ES-I3 (cell line): ENCODE results near the gene GRK4.

Experiments used
- H3K36me3 ChIP-seq: 2 replicates; pipeline ENCODE4 v1.6.1; 2013; ENCODE audit warnings: mild to moderate bottlenecking, low read length, control low read depth, moderate library complexity; ENCODE audit not compliant: insufficient read depth
- H3K4me1 ChIP-seq: 2 replicates; pipeline ENCODE4 v1.6.1; 2013; ENCODE audit warnings: mild to moderate bottlenecking, control low read depth, low read length; ENCODE audit not compliant: insufficient read depth
- H3K9ac ChIP-seq: 2 replicates; pipeline ENCODE4 v1.6.1; 2013; ENCODE audit warnings: low read depth, mild to moderate bottlenecking, low read length, moderate library complexity
- H3K9me3 ChIP-seq: 2 replicates; pipeline ENCODE4 v1.6.1; 2013; ENCODE audit warnings: mild to moderate bottlenecking, low read length, moderate library complexity; ENCODE audit not compliant: control insufficient read depth, insufficient read depth

The GRK4 gene

DNA sequence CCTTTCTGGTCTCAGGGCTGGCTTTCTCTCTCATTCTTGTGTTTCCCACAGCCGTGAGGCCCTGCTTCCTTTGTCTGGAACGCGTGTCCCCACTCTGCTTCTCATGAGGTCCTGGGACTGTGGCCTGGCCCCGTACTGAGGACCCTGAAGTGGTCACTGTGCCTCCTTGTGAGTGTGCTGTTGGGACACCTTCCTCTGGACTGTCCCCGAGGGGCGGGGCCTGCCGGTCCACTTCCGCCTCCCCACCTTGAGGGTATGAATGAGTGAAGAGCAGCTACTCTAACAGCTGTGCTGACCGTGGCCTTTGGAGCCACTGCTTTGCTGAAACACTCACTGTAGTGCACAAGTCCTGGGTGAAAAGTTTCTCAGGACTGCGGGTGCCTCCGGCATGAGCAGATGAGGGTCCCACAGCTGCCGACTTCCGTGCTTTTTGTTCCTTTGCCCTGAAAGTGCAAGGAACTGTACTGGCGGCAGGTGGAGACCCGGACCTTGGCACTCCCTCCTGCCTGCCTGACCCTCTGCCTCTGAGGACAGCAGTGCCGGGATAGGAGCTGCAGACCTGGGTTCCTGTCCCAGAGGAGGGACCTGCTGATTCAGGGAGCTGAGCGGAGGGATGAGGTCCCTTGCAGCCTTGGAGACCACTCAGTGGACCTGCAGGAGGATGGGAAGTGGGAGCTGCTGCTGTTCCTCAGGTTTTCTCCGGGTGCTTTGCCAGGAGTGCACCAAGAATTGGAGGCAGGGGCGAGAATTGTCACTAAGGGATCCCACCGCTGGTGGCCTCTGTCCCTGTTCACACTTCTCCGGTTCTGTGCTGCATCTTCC lies 73.0 kb downstream of the GRK4 start:
- Histone ChIP-seq H3K4me1 (no peaks in the 10 kb centered on the region), H3K9me3 (no peaks in the 10 kb centered on the region), H3K36me3 (no peaks in the 10 kb centered on the region), H3K9ac (no peak overlapping the region)

DNA sequence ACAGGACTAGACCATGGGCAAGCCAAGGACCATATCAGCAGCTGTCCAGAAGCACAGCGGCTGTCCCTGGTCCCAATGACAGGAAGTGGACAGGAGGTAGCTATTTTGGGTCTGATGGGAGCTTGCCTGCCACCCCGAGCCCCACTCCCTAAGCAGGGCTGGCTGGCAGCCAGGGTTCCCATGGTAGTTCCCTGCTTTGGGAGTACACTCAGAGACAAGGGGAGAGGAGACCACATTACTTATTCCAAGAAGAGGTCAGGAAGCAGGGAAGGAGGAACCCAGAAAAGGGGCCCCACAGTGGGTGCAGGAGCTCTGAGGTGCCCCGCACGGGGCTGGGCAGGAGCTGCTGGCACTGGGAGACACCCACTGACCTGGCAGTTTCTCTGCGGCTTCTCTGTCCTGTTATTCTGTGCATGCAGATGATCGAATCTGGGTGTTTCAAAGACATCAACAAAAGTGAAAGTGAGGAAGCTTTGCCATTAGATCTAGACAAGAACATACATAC lies 74.6 kb downstream of the GRK4 start:
- H3K36me3 ChIP-seq: no peaks in the 10 kb centered on the region
- no peaks in the 10 kb centered on the region for H3K9me3 ChIP-seq
- H3K4me1 ChIP-seq: peaks cover 4% of the 10 kb centered on the region; the same call in 1 of the 2 replicates
- no peak overlapping the region for H3K9ac ChIP-seq

DNA sequence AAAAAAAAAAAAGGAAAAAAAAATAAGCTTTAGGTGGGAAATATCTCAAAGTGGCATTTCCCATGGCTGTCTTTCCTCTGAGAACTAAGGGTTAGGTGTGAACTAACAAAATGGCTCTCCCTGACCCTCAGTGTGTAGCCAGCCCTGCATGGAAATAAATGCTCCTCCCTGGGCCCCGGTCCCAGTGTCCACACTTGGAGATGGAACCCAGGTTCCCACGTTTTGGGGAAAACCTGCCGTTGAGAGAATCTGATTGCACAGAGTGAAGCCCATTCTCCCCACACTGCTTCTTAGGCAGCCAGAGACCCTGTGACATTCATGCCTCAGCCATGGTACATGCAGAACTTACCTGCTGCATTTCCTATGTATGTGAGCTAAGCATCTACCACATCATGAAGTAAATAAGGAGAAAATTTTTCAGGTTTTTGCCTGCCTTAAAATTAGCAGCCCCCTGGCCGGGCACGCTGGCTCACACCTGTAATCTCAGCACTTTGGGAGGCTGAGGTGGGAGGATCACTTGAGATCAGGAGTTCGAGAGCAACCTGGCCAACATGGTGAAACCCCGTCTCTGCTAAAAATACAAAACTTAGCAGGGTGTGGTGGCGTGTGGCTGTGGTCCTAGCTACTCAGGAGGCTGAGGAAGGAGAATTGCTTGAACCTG lies 76.5 kb downstream of the GRK4 start:
- no peaks in the 10 kb centered on the region for H3K9me3 ChIP-seq
- no peaks in the 10 kb centered on the region for H3K36me3 ChIP-seq
- peaks cover 4% of the 10 kb centered on the region; the same call in 1 of the 2 replicates for H3K4me1 ChIP-seq
- H3K9ac ChIP-seq: no peak overlapping the region

DNA sequence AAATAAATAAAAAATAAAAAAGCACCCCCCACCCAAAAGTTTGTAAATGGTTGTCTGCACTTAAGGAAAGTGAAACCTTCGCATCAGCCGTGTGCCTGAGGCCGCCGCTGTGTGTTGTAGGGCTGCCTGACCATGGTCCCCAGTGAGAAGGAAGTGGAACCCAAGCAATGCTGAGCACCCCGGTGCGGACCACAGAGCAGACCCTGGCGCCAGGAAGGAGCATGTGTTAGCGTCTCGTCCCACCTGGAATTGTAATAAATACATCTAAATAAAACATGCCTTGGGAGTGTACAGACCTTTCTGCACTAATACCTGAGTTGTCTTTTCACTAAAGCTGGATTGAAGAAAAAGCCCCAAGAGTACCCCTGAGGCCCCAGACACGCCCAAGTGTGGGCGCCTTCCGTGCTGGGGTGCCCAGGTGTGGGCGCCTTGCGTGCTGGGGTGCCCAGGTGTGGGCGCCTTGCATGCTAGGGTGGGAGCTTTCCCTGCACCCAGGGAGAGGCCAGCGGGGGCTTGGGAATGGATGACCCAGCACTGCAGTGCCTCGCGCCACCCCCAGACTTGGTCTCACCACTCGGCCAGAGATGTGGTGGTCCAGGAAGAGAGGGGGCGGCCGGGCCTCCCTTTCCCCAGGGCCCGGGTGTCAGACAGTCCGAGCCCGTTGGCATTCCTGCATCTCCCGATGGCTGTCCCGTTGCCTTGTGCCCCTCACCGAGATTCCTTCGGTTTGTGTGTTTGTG lies 77.3 kb downstream of the GRK4 start:
- H3K36me3 ChIP-seq: no peaks in the 10 kb centered on the region
- H3K9me3 ChIP-seq: no peaks in the 10 kb centered on the region
- H3K9ac ChIP-seq: peak overlapping the region; percentile 37; the same call in 1 of the 2 replicates
- peaks cover 4% of the 10 kb centered on the region; the same call in 1 of the 2 replicates for H3K4me1 ChIP-seq

DNA sequence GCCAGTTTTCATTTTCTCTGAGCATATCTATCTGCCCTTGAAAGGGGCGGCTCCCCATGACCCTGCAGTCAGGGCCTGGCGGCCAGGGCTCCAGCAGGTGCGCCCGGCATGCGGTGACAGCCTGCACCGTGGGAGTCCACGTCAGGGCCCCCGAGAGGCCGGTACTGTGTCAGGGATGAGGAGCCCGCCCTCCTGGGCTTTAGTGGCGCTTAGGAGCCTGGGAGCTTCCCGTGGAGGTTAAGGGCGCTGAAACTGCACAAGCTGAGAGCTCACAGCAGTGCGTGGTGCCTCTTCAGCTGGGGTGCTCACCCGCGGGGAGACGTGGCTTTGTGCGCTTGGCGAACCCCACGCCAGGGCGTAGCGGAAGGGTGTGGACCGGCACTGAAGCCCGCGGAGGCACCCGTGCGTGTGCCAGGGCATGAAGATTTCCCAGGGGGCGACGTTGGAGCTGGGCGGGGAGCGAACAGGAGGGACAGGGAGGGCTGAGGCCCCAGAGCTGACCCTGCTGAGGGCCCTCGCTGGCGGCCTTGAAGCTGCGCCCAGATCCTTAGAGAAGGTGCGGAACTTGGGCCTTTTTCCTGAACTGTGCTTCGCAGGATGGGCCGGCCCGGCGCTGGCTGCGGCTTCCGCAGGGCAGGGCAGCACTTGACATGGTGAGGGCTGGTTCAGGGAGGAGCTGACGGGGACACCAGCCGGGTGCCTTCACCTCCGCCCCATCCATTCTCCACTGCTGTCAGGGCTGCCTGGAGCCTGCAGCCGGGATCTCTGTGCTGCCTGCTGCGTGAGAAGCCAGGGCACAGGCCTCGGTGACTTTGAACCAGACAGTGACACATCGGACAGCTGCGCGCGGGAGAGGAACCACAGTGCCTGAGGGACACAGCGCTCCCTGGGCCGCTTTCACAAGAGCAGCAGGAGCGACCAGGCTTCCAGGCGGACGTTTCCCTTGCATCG lies 78.1 kb downstream of the GRK4 start:
- Histone ChIP-seq H3K9ac (peak overlapping the region; percentile 37; the same call in 1 of the 2 replicates), H3K9me3 (no peaks in the 10 kb centered on the region), H3K4me1 (peaks cover 4% of the 10 kb centered on the region; the same call in 1 of the 2 replicates), H3K36me3 (no peaks in the 10 kb centered on the region)

DNA sequence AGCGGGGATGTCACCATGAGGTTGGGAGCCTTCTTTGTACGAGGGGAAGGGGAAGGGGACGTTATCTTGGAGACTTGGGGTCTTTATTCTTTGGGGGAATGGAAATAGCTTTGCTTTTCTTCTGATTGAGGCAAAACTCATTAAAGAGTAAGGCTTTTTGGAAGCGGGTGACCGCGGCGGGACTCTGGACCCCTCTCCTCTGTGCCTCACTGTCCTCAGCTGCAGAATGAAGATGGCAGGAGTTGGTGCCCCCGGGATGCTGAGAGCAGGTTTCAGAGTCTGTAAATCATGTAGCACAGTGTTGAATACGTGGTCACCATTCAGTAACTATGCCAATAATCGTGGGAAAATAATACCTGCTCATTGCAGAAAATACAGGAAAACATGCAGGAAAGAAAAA lies 78.9 kb downstream of the GRK4 start:
- H3K9ac ChIP-seq: peak overlapping the region; percentile 37; the same call in 1 of the 2 replicates
- peaks cover 4% of the 10 kb centered on the region; the same call in 1 of the 2 replicates for H3K4me1 ChIP-seq
- no peaks in the 10 kb centered on the region for H3K9me3 ChIP-seq
- H3K36me3 ChIP-seq: no peaks in the 10 kb centered on the region

DNA sequence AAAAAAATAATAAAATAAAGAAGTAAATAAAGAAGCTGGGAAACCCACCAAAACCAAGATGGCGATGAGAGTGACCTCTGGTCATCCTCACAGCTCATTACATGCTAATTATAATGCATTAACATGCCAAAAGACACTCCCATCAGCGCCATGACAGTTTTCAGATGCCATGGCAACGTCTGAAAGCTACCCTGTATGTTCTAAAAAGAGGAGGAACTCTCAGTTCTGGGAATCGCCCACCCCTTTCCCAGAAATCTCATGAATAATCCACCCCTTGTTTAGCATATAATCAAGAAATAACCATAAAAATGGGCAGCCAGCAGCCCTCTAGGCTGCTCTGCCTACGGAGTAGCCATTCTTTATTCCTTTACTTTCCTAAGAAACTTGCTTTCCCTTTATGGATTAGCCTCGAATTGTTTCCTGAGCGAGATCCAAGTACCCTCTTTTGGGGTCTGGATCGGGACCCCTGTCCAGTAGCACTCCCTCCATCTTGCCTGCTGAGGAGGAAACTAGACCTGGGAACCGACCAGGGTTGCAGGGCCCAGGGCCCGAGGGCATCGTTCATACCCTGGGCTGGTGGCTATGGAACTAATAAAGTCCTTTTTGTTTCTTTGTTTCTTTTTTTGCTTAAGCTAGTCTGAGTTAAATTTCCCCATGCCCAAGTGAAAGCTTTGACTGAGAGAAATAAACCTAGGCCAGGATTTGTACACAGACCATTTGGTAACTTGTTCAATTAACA lies 80.1 kb downstream of the GRK4 start:
- peaks cover 4% of the 10 kb centered on the region; the same call in 1 of the 2 replicates for H3K4me1 ChIP-seq
- H3K9me3 ChIP-seq: no peaks in the 10 kb centered on the region
- no peaks in the 10 kb centered on the region for H3K36me3 ChIP-seq
- H3K9ac ChIP-seq: no peak overlapping the region

DNA sequence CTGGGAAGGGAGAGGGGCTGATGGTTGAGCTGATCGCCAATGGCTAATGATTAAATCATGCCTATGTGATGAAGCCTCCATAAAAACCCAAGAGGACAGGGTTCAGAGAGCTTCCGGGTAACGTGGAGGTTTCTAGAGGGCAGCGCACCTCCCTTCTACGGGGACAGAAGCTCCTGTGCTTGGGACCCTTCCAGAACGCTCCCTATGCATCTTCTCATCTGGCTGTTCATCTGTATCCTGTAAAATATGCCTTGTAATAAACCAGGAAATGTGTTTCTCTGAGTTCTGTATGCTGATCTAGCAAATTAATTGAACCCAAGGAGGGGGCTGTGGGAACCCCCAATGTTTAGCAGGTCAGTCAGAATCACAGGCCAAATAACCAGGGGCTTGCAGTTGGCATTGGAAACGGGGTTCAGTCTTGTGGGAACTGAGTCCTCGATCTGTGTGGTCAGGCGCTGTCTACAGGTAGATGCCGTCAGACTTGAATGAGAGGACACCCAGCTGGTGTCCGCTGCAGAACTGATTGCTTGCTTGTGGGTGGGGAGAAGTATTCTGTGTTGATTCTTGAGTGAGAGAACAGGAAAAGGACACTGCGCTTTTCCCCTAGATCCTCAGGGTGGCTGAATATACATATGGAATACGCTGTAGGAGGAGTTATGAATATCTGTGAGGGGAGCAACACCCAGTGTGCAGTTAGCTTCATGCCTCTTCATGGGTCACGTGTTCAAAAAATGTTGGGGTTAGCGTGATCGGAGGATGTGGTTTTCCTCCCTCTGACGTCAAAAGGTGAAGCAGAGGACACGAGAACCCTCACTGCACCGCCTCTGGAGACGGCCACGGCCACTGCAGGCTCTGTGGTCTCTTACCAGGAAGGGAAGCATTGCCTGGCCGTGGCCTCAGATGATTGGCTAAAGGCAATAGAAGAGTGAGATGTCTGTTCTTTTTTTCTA lies 81.8 kb downstream of the GRK4 start:
- Histone ChIP-seq H3K9me3 (no peaks in the 10 kb centered on the region), H3K4me1 (peaks cover 4% of the 10 kb centered on the region; the same call in 1 of the 2 replicates), H3K36me3 (no peaks in the 10 kb centered on the region), H3K9ac (no peak overlapping the region)

DNA sequence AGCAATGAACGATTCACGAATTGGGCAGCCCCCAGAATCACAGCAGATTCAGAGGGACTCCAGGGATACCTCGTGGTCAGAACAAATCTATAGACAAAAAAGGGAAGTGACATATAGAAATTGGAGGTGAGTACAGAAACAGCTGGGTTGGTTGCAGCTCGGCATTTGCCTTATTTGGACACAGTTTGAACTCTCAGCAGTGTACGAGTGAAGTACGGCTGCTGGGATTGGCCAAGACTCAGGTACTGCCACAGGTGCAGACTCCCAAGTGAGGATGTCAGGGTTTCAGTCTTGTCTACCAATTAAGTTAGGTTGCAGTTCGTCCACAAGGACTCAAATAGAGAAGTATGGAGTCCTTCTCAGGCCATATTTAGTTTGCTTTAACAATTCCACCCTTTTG lies 82.8 kb downstream of the GRK4 start:
- Histone ChIP-seq H3K36me3 (no peaks in the 10 kb centered on the region), H3K9me3 (no peaks in the 10 kb centered on the region), H3K9ac (no peak overlapping the region), H3K4me1 (peaks cover 4% of the 10 kb centered on the region; the same call in 1 of the 2 replicates)

DNA sequence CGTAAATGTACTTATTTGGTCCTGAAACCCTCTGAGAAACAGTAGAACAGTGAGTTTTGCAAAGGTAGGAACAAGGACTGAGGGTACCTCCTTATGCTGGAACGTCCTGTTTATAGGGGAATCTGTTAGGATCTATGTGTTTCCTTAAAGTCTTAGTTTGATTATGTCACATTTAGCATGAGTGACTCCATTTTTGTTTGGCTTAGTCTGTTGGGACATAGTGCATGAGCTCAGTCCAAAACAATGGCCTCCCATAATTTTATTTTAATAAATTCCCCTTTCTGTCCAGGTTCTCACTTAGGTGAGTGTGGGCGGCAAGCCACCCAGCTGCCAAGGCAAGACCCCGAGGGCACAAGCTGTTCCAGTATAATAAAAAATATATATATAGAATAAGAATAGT lies 83.3 kb downstream of the GRK4 start:
- H3K9ac ChIP-seq: no peak overlapping the region
- peaks cover 4% of the 10 kb centered on the region; the same call in 1 of the 2 replicates for H3K4me1 ChIP-seq
- H3K9me3 ChIP-seq: no peaks in the 10 kb centered on the region
- no peaks in the 10 kb centered on the region for H3K36me3 ChIP-seq

DNA sequence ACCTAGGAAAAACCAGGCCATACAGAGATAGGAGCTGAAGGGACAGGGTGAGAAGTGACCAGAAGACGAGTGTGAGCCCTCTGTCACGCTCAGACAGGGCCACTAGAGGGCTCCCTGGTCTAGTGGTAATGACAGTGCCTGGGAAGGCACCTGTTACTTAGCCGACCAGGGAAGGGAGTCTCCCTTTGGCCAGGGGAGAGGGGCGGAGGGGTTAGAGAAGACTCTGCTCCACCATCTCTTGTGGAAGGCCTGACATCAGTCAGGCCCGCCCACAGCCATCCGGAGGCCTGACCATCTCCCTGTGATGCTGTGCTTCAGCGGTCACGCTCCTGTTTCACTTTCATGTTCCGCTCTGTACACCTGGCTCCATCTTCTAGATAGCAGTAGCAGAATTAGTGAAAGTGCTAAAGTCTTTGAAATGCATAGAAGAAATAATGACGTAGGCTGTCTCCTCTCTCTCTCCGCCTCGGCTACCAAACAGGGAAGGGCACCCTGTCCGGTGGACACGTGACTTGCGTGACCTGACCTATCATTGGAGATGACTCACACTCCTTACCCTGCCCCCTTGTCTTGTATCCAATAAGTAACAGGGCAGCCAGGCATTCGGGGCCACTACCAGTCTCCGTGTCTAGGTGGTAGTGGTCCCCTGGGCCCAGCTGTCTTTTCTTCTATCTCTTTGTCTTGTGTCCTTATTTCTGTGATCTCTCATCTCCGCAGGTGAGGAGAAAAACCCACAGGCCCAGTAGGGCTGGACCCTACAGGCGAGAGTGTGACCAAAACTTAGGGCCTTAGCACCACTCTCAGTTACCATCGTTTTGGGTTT lies 84.3 kb downstream of the GRK4 start:
- Histone ChIP-seq H3K9me3 (no peaks in the 10 kb centered on the region), H3K9ac (no peak overlapping the region), H3K36me3 (no peaks in the 10 kb centered on the region), H3K4me1 (no peaks in the 10 kb centered on the region)
